Brain microvascular endothelial cell (primary cell): ENCODE measurements around the gene PRR29.

Source experiments
- DNase-seq: peaks from one replicate; pipeline ENCODE4 v3.0.0-alpha.2; 2020
- H3K27ac ChIP-seq: fragments of 250-450 bp; sonication (Bioruptor Pico); 2 replicates; pipeline ENCODE4 v1.5.1; 2020; ENCODE audit warnings: mild to moderate bottlenecking, moderate library complexity
- H3K27me3 ChIP-seq: fragments of 250-450 bp; sonication (Bioruptor Pico); replicated peaks from 2 replicates; pipeline ENCODE4 v1.5.1; 2020; ENCODE audit warnings: mild to moderate bottlenecking
- H3K36me3 ChIP-seq: fragments of 250-450 bp; sonication (Bioruptor Pico); replicated peaks from 2 replicates; pipeline ENCODE4 v1.5.1; 2020; ENCODE audit warnings: mild to moderate bottlenecking
- H3K4me3 ChIP-seq: 2 replicates; pipeline ENCODE4 v1.5.1; 2011; ENCODE audit warnings: low read depth, mild to moderate bottlenecking, control low read depth, low read length, moderate library complexity
- CTCF ChIP-seq: IDR thresholded peaks from 2 replicates; pipeline ENCODE4 v1.5.1; 2011; ENCODE audit warnings: low read depth, mild to moderate bottlenecking, moderate library complexity, low read length, control low read depth, inconsistent platforms; ENCODE audit errors: missing control alignments
- in situ Hi-C: cut with HindIII; loops from 2 replicates; pipeline ENCODE4 v1.10.0; 2017; ENCODE audit warnings: low sequenced_read_pairs, low pct_ligation_motif_present

Gene PRR29

GRCh38 chr17:63955232-63955631, 42.9 kb upstream of the PRR29 start:
- in situ Hi-C loops = no loop called here
- no peak for DNase-seq
- no peaks in the 10 kb centered on the region for H3K36me3 ChIP-seq
- no peak for TF ChIP-seq CTCF
- peaks cover 2% of the 10 kb centered on the region for H3K27me3 ChIP-seq
- no peak overlapping the region for H3K27ac ChIP-seq
- no peak overlapping the region for H3K4me3 ChIP-seq

DNA sequence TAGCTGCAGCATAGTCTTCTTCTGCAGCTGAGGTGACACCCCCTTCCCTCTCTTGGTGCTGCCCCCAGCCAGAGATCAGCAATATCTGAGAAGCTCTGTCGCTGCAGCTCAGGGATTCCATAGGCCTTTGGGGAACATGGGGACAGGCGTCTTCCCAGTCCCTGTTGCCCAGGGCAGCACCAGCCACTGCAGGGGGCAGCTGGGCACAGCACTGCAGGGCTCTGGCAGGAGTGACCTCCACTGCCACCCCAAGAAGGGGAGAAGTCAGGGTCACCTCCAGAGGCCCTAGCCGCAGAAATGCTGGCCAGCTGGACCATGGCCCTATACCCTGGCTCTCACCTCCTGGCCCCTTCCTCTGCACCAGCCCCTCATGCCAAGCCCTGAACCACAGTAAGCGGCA, 42.4 kb upstream of the PRR29 start:
- in situ Hi-C loops = no loop called here
- Histone ChIP-seq H3K36me3 (no peaks in the 10 kb centered on the region), H3K27ac (no peak overlapping the region), H3K4me3 (no peak overlapping the region), H3K27me3 (peaks cover 2% of the 10 kb centered on the region)
- no peak for DNase-seq
- no peak for TF ChIP-seq CTCF

DNA sequence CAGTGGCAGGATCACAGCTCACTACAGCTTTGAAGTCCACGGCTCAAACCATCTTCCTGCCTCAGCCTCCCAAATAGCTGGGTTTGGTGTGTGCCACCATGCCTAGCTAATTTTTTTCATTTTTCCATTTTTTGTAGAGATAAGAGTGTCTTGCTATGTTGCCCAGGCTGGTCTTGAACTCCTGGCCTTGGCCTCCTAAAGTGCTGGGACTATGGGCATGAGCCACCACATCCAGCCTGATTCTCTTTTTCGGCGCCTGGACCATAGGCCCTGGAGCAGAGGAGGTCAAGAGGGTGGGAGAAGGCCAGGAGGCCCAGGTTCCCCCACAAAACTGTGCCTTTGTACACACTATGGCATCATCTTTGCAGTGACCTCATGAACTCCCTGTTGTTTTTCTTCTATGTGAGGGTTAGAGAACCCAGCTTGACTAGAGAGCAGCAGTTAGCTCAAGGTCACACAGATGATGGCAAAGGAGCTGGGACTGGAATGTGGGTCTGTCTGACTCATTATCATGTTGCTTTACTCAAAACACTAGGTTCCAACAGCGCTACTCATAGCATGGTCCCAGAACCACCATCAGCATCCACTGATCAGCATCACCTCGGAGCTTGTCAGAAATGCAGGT, 41.7 kb upstream of the PRR29 start:
- no peak for TF ChIP-seq CTCF
- peak; percentile 49 for DNase-seq
- Histone ChIP-seq H3K36me3 (no peaks in the 10 kb centered on the region), H3K4me3 (no peak overlapping the region), H3K27ac (no peak overlapping the region), H3K27me3 (peaks cover 2% of the 10 kb centered on the region)
- in situ Hi-C loops = no loop called here

GRCh38 chr17:63960006-63960405, 38.1 kb upstream of the PRR29 start:
- TF ChIP-seq CTCF = no peak
- Histone ChIP-seq H3K36me3 (no peaks in the 10 kb centered on the region), H3K27me3 (no peaks in the 10 kb centered on the region), H3K27ac (no peak overlapping the region), H3K4me3 (no peak overlapping the region)
- no peak for DNase-seq
- in situ Hi-C loops = no loop called here

DNA sequence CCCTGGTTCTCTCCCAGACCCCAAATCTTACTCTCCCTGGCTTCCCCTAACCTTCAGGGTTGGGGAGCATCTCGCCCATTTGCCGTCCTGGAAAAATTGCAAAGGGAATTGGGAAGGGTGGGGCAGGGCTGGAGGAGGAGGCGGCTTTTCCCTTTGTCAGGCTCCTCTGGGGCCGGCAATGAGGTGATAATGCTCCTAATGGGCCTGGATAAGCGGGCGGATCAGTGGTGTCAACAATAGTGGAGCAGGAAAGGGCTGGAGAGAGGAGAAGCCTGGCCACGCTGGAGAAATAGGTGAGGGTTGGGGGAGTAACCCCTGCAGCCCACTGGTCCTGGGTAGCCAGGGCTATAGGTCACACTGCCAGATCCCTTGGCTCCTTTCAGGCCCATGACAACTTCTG, 37.7 kb upstream of the PRR29 start:
- no peak overlapping the region for H3K4me3 ChIP-seq
- DNase-seq = no peak
- in situ Hi-C loops = no loop called here
- no peak for TF ChIP-seq CTCF
- no peak overlapping the region for H3K27ac ChIP-seq
- H3K27me3 ChIP-seq = no peaks in the 10 kb centered on the region
- H3K36me3 ChIP-seq = no peaks in the 10 kb centered on the region

GRCh38 chr17:63961355-63962212, 36.6 kb upstream of the PRR29 start:
- Histone ChIP-seq H3K4me3 (no peak overlapping the region), H3K36me3 (no peaks in the 10 kb centered on the region), H3K27ac (no peak overlapping the region), H3K27me3 (no peaks in the 10 kb centered on the region)
- in situ Hi-C loops = no loop called here
- DNase-seq = peak; percentile 63
- TF ChIP-seq CTCF = no peak
